ENCODE data around the gene SOCS1. TPM values are rescaled to one million over a fixed set of nuclear protein-coding genes. Genes with fewer than 3 reads are reported as not detected.

Gene SOCS1
- polyA plus RNA-seq, 1 donor from 2014 or later: not detected

DNA sequence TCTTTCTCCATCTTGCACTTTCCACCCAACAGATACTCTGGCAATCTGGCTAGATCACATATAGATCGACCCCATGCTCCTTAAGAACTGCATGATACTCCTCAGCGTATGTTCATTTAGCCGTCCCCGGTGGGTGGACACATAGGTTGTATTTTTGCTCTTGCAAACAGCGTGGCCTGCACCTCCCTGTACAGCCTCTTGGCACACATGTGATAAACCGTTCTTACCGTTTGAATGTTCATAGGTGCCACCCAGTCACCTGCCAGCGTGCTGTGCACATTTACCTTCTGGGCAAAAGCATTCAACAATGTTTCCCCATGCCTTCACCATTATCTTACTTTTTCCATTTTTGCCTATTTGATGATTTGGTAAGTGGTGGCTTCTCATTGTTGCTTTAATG lies 6.9 kb upstream of the SOCS1 start:
- Histone ChIP-seq H3K9ac (ENCODE audit: low read length) (no peak overlapping the region), H3K9me2 (ENCODE audit: insufficient read depth, low read length) (no peaks in the 10 kb centered on the region), H3K4me2 (ENCODE audit: low read length) (no peak overlapping the region), H3K79me2 (replicated peaks; ENCODE audit: insufficient read depth, low read length) (no peaks in the 10 kb centered on the region), H3K36me3 (ENCODE audit: insufficient read depth, low read length) (no peaks in the 10 kb centered on the region), H3K4me3 (ENCODE audit: low read length) (no peak overlapping the region), H3F3A (ENCODE audit: insufficient read depth, low read length, poor library complexity, severe bottlenecking) (no peaks in the 10 kb centered on the region), H3K9me3 (ENCODE audit: low read length) (no peaks in the 10 kb centered on the region), H3K27me3 (ENCODE audit: insufficient read depth, low read depth, low read length) (no peaks in the 10 kb centered on the region), H3K27ac (ENCODE audit: low read length) (no peak overlapping the region), H2AFZ (ENCODE audit: low read depth, low read length) (no peak overlapping the region), H4K20me1 (ENCODE audit: insufficient read depth) (no peaks in the 10 kb centered on the region)
- TF ChIP-seq, protein P1, sequence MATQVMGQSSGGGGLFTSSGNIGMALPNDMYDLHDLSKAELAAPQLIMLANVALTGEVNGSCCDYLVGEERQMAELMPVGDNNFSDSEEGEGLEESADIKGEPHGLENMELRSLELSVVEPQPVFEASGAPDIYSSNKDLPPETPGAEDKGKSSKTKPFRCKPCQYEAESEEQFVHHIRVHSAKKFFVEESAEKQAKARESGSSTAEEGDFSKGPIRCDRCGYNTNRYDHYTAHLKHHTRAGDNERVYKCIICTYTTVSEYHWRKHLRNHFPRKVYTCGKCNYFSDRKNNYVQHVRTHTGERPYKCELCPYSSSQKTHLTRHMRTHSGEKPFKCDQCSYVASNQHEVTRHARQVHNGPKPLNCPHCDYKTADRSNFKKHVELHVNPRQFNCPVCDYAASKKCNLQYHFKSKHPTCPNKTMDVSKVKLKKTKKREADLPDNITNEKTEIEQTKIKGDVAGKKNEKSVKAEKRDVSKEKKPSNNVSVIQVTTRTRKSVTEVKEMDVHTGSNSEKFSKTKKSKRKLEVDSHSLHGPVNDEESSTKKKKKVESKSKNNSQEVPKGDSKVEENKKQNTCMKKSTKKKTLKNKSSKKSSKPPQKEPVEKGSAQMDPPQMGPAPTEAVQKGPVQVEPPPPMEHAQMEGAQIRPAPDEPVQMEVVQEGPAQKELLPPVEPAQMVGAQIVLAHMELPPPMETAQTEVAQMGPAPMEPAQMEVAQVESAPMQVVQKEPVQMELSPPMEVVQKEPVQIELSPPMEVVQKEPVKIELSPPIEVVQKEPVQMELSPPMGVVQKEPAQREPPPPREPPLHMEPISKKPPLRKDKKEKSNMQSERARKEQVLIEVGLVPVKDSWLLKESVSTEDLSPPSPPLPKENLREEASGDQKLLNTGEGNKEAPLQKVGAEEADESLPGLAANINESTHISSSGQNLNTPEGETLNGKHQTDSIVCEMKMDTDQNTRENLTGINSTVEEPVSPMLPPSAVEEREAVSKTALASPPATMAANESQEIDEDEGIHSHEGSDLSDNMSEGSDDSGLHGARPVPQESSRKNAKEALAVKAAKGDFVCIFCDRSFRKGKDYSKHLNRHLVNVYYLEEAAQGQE (IDR thresholded peaks at IDR 0.05; ENCODE audit: borderline replicate concordance): no peak
- TF ChIP-seq TAF1 (IDR thresholded peaks at IDR 0.05; ENCODE audit: low read depth): no peak
- TF ChIP-seq, protein P2, sequence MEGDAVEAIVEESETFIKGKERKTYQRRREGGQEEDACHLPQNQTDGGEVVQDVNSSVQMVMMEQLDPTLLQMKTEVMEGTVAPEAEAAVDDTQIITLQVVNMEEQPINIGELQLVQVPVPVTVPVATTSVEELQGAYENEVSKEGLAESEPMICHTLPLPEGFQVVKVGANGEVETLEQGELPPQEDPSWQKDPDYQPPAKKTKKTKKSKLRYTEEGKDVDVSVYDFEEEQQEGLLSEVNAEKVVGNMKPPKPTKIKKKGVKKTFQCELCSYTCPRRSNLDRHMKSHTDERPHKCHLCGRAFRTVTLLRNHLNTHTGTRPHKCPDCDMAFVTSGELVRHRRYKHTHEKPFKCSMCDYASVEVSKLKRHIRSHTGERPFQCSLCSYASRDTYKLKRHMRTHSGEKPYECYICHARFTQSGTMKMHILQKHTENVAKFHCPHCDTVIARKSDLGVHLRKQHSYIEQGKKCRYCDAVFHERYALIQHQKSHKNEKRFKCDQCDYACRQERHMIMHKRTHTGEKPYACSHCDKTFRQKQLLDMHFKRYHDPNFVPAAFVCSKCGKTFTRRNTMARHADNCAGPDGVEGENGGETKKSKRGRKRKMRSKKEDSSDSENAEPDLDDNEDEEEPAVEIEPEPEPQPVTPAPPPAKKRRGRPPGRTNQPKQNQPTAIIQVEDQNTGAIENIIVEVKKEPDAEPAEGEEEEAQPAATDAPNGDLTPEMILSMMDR (IDR thresholded peaks at IDR 0.05; ENCODE audit: poor library complexity, severe bottlenecking): no peak
- no peak for TF ChIP-seq POLR2AphosphoS5 (IDR thresholded peaks at IDR 0.05)
- no peak for TF ChIP-seq MXI1 (conservative IDR thresholded peaks at IDR 0.05; ENCODE audit: poor library complexity, severe bottlenecking)
- TF ChIP-seq EP300 (conservative IDR thresholded peaks at IDR 0.05; ENCODE audit: poor library complexity, severe bottlenecking): no peak
- TF ChIP-seq SMC3 (conservative IDR thresholded peaks at IDR 0.05; ENCODE audit: poor library complexity): no peak
- no peak for TF ChIP-seq EZH2 (IDR thresholded peaks at IDR 0.05; ENCODE audit: borderline replicate concordance, insufficient read depth, low read length, poor library complexity, severe bottlenecking)
- TF ChIP-seq RAD21 (conservative IDR thresholded peaks at IDR 0.05): no peak

DNA sequence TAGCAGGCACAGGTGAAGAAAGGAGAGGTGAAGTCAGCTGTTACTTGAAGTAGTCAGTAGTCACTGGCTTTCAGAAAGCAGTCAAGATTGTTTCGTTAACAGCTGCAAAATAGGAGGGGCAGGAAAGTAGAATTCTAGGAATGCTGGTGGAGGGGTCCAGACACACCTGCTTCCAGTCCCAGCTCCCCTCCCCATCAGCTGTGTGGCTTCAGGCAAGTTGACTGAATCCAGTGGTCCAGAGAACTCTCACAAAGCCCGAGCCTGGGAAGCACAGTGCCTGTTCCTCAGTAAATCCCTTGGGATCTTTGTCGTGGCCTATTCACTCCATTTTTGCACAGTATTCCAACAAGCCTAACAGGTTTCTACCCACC lies 4.6 kb upstream of the SOCS1 start:
- no peaks in the 10 kb centered on the region for H4K20me1 ChIP-seq (ENCODE audit: insufficient read depth)
- no peak overlapping the region for H3K4me3 ChIP-seq (ENCODE audit: low read length)
- H3K27me3 ChIP-seq (ENCODE audit: insufficient read depth, low read depth, low read length): peaks cover 17% of the 10 kb centered on the region
- H2AFZ ChIP-seq (ENCODE audit: low read depth, low read length): no peak overlapping the region
- H3K36me3 ChIP-seq (ENCODE audit: insufficient read depth, low read length): no peaks in the 10 kb centered on the region
- H3F3A ChIP-seq (ENCODE audit: insufficient read depth, low read length, poor library complexity, severe bottlenecking): no peaks in the 10 kb centered on the region
- H3K9me2 ChIP-seq (ENCODE audit: insufficient read depth, low read length): no peaks in the 10 kb centered on the region
- H3K79me2 ChIP-seq (replicated peaks; ENCODE audit: insufficient read depth, low read length): no peaks in the 10 kb centered on the region
- no peaks in the 10 kb centered on the region for H3K9me3 ChIP-seq (ENCODE audit: low read length)
- H3K27ac ChIP-seq (ENCODE audit: low read length): no peak overlapping the region
- no peak overlapping the region for H3K4me2 ChIP-seq (ENCODE audit: low read length)
- TF ChIP-seq SMC3 (conservative IDR thresholded peaks at IDR 0.05; ENCODE audit: poor library complexity): no peak
- TF ChIP-seq POLR2AphosphoS5 (IDR thresholded peaks at IDR 0.05): no peak
- no peak for TF ChIP-seq EP300 (conservative IDR thresholded peaks at IDR 0.05; ENCODE audit: poor library complexity, severe bottlenecking)
- TF ChIP-seq EZH2 (IDR thresholded peaks at IDR 0.05; ENCODE audit: borderline replicate concordance, insufficient read depth, low read length, poor library complexity, severe bottlenecking): no peak
- TF ChIP-seq TAF1 (IDR thresholded peaks at IDR 0.05; ENCODE audit: low read depth): no peak
- TF ChIP-seq, protein P2 (IDR thresholded peaks at IDR 0.05; ENCODE audit: poor library complexity, severe bottlenecking): no peak
- TF ChIP-seq RAD21 (conservative IDR thresholded peaks at IDR 0.05): no peak
- TF ChIP-seq, protein P1 (IDR thresholded peaks at IDR 0.05; ENCODE audit: borderline replicate concordance): no peak
- no peak for TF ChIP-seq MXI1 (conservative IDR thresholded peaks at IDR 0.05; ENCODE audit: poor library complexity, severe bottlenecking)
- no peak overlapping the region for H3K9ac ChIP-seq (ENCODE audit: low read length)
